Glutamatergic neuron (in vitro differentiated cells): ENCODE results near the gene ZC3H12C. TPM values are rescaled to one million over a fixed set of nuclear protein-coding genes. Genes with fewer than 3 reads are reported as not detected.

ENCODE experiments used
- DNase-seq: peaks from one replicate; pipeline ENCODE4 v3.0.0; 2022
- H3K27ac Mint-ChIP-seq: one replicate; pipeline ENCODE4 v1.8.0; 2020; ENCODE audit warnings: mild to moderate bottlenecking, mixed read lengths, inconsistent platforms; ENCODE audit not compliant: unreplicated experiment
- H3K27me3 Mint-ChIP-seq: one replicate; pipeline ENCODE4 v1.8.0; 2020; ENCODE audit warnings: mild to moderate bottlenecking, moderate library complexity, mixed read lengths, inconsistent platforms; ENCODE audit not compliant: unreplicated experiment
- H3K36me3 Mint-ChIP-seq: one replicate; pipeline ENCODE4 v1.8.0; 2020; ENCODE audit warnings: mild to moderate bottlenecking, mixed read lengths, inconsistent platforms; ENCODE audit not compliant: unreplicated experiment
- H3K4me1 Mint-ChIP-seq: one replicate; pipeline ENCODE4 v1.8.0; 2020; ENCODE audit warnings: mild to moderate bottlenecking, low read depth, mixed read lengths, inconsistent platforms; ENCODE audit not compliant: unreplicated experiment
- H3K4me3 Mint-ChIP-seq: one replicate; pipeline ENCODE4 v1.8.0; 2020; ENCODE audit warnings: mild to moderate bottlenecking, mixed read lengths, inconsistent platforms; ENCODE audit not compliant: unreplicated experiment
- H3K9me3 Mint-ChIP-seq: one replicate; pipeline ENCODE4 v1.8.0; 2020; ENCODE audit warnings: mild to moderate bottlenecking, moderate library complexity, mixed read lengths, inconsistent platforms; ENCODE audit not compliant: unreplicated experiment
- total RNA-seq: library from RNA; stranded (reverse); fragmentation: NEBNext Ultra II Directional; extraction: Animal tissue kit (Norgen Biotek cat#: 25700); gene quantifications from one replicate; pipeline ENCODE4 v1.2.1, GENCODE V29; 2021; ENCODE audit not compliant: unreplicated experiment
- TF ChIP-seq, protein P1 (sequence below): fragments of 200-600 bp; sonication (generic); IDR thresholded peaks from one replicate; pipeline ENCODE4 v1.5.0; 2021; ENCODE audit not compliant: partially characterized antibody, unreplicated experiment

ZC3H12C gene
- total RNA-seq, 1 donor from 2014 or later, result 60.6 TPM

DNA sequence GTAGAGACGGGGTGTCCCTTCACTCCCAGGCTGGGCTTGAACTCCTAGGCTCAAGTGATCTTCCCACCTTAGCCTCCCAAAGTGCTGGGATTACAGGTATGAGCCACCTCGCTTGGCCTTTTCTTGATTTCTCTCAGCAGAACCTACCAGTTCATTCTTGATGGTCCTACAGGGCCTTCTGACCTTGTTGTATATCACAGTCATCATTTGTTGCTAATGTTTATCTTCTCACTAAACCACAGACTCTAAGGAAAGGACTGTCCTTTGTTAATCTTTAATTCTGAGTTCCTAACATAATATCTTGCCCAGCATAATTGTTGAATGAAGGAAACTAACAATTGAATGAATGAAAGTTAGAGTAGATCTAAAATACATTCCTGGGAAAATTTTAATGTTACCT is 22.0 kb upstream of the ZC3H12C start:
- Mint-ChIP-seq H3K9me3 (peaks cover 1% of the 10 kb centered on the region), H3K4me3 (no peak overlapping the region), H3K36me3 (no peaks in the 10 kb centered on the region), H3K4me1 (peaks cover 13% of the 10 kb centered on the region), H3K27ac (no peak overlapping the region), H3K27me3 (no peaks in the 10 kb centered on the region)
- DNase-seq, result no peak
- TF ChIP-seq, protein P1, sequence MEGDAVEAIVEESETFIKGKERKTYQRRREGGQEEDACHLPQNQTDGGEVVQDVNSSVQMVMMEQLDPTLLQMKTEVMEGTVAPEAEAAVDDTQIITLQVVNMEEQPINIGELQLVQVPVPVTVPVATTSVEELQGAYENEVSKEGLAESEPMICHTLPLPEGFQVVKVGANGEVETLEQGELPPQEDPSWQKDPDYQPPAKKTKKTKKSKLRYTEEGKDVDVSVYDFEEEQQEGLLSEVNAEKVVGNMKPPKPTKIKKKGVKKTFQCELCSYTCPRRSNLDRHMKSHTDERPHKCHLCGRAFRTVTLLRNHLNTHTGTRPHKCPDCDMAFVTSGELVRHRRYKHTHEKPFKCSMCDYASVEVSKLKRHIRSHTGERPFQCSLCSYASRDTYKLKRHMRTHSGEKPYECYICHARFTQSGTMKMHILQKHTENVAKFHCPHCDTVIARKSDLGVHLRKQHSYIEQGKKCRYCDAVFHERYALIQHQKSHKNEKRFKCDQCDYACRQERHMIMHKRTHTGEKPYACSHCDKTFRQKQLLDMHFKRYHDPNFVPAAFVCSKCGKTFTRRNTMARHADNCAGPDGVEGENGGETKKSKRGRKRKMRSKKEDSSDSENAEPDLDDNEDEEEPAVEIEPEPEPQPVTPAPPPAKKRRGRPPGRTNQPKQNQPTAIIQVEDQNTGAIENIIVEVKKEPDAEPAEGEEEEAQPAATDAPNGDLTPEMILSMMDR, result no peak

DNA sequence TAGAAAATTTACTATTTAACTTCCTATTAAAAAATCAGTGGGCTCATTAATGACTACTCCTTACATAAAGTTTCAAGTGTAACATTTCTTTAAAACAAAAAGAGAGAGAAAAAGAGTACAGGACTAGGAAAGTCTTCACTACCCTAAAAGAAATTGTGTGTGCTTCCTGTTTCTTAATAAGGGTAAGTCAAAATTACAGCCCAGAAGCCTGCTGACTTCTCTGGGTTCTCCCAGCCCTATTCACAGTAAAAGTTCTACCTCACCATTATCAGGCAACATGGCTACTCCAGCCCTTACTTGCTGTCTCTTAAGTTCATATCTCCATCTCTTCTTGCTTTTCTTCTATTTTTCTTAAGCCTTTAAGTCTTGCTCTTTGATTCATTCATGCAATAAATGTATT is 20.3 kb upstream of the ZC3H12C start:
- Mint-ChIP-seq H3K27ac (no peak overlapping the region), H3K4me1 (peaks cover 26% of the 10 kb centered on the region)

DNA sequence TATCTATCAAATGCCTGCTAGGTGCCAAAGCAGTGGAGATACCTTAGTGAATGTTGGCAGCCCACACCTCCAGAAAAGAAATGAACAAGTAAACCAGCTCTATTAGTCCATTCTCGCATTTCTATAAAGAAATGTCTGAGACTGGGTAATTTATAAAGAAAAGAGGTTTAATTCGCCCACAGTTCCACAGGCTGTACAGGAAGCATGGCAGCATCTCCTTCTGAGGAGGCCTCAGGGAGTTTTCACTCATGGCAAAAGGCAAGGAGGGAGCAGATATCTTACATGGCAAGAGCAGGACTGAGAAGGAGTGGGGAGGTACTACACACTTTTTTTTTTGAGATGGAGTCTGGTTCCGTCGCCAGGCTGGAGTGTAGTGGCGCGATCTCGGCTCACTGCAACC is 18.7 kb upstream of the ZC3H12C start:
- Mint-ChIP-seq H3K4me1 (peaks cover 28% of the 10 kb centered on the region), H3K9me3 (peaks cover 3% of the 10 kb centered on the region), H3K27ac (no peak overlapping the region), H3K4me3 (no peak overlapping the region), H3K27me3 (no peaks in the 10 kb centered on the region), H3K36me3 (no peaks in the 10 kb centered on the region)
- TF ChIP-seq, protein P1, result no peak
- no peak for DNase-seq

More for the DNA sequence above, 20.3 kb upstream of the ZC3H12C start:
- peaks cover 1% of the 10 kb centered on the region for H3K9me3 Mint-ChIP-seq
- H3K27me3 Mint-ChIP-seq, result no peaks in the 10 kb centered on the region
- TF ChIP-seq, protein P1, result no peak
- no peaks in the 10 kb centered on the region for H3K36me3 Mint-ChIP-seq
- no peak overlapping the region for H3K4me3 Mint-ChIP-seq
- DNase-seq, result no peak

DNA sequence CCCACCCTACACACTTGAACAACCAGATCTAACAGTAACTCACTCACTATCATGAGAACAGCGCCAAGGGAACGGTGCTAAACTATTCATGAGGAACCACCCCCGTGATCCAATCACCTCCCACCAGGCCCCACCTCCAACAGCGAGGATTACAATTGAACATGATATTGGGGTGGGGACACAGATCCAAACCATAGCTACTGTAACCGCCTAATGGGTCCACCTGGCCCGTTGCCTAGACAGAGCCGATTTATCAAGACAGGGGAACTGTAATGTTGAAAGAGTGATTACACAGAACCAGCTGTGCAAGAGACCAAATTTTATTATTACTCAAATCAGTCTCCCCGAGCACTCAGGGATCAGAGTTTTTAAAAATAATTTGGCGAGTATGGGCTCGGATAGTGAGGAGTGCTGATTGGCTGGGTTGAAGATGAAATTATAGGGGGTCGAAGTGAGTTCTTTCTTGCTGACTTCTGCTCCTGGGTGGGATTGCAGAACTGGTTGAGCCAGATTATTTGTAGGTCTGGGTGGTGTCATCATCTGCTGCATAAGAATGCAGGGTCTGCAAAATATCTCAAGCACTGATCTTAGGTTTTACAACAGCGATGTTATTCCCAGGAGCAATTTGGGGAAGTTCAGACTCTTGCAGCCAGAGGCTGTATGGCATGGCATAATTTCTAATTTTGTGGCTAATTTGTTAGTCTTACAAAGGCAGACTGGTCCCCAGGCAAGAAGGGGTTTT is 17.9 kb upstream of the ZC3H12C start:
- Mint-ChIP-seq H3K27ac (no peak overlapping the region), H3K27me3 (no peaks in the 10 kb centered on the region), H3K9me3 (peaks cover 3% of the 10 kb centered on the region), H3K4me3 (no peak overlapping the region), H3K4me1 (peaks cover 28% of the 10 kb centered on the region), H3K36me3 (no peaks in the 10 kb centered on the region)
- DNase-seq, result no peak
- TF ChIP-seq, protein P1, result no peak

DNA sequence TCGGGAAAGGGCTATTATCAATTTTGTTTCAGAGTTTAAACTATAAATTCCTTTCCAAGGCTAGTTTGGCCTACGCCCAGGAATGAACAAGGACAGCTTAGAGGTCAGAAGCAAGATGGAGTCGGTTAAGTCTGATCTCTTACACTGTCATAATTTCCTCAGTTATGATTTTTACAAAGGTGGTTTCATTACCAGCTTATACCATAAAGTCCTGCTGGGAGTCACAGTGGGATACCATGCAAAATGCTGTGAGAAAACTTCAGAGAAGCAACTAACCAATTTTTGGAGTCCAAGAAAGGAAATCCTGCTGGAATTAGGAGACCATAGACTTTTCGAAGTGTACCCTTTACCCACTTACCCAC is 17.4 kb upstream of the ZC3H12C start:
- TF ChIP-seq, protein P1, result no peak
- peaks cover 28% of the 10 kb centered on the region for H3K4me1 Mint-ChIP-seq
- no peak overlapping the region for H3K4me3 Mint-ChIP-seq
- no peaks in the 10 kb centered on the region for H3K27me3 Mint-ChIP-seq
- peaks cover 3% of the 10 kb centered on the region for H3K9me3 Mint-ChIP-seq
- H3K27ac Mint-ChIP-seq, result no peak overlapping the region
- DNase-seq, result no peak
- H3K36me3 Mint-ChIP-seq, result no peaks in the 10 kb centered on the region
